Gastrocnemius medialis (tissue), 4 donors: ENCODE data around the gene DOCK7. TPM values are rescaled to one million over a fixed set of nuclear protein-coding genes. Genes with fewer than 3 reads are reported as not detected.

ENCODE experiments used
- ATAC-seq, 2 donors: fragments of 150-250 bp; one replicate each; pipeline ENCODE4 v1.9.1; 2016
- DNase-seq, 2 donors: peaks; one replicate each; pipeline ENCODE4 v3.0.0-alpha.2; 2019
- H3K27ac ChIP-seq, 4 donors: fragments of 200-600 bp; sonication (generic); 1 replicate in 1 of 4; 2 replicates in 3 of 4; pipeline ENCODE4 v1.5.1; 2016 to 2018; ENCODE audit warnings: mild to moderate bottlenecking in 2 of 4, moderate library complexity in 1 of 4
- H3K27me3 ChIP-seq, 3 donors: fragments of 200-600 bp; sonication (generic) in 2 of 3; 1 replicate in 1 of 3; 2 replicates in 2 of 3; pipeline versions ENCODE4 v1.5.1 to v1.6.0; 2016 to 2019; ENCODE audit warnings: mild to moderate bottlenecking in 1 of 3, moderate library complexity in 1 of 3
- H3K36me3 ChIP-seq, 2 donors: fragments of 200-600 bp; sonication (generic) in 1 of 2; one replicate each; pipeline ENCODE4 v1.5.1; 2017 to 2018
- H3K4me1 ChIP-seq, 2 donors: fragments of 200-600 bp; sonication (generic) in 1 of 2; one replicate each; pipeline ENCODE4 v1.5.1; 2016 to 2017; ENCODE audit warnings: mild to moderate bottlenecking in 2 of 2
- H3K4me3 ChIP-seq, 4 donors: fragments of 200-600 bp; sonication (generic) in 3 of 4; 1 replicate in 1 of 4; 2 replicates in 3 of 4; pipeline ENCODE4 v1.5.1; 2016 to 2019; ENCODE audit warnings: mild to moderate bottlenecking in 2 of 4
- H3K9me3 ChIP-seq, 3 donors: fragments of 200-600 bp; sonication (generic) in 2 of 3; 1 replicate in 1 of 3; 2 replicates in 2 of 3; pipeline ENCODE4 v1.5.1; 2016 to 2019
- POLR2A ChIP-seq, 2 donors: fragments of 450-650 bp; IDR thresholded peaks; one replicate each; pipeline ENCODE4 v1.6.1; 2017; ENCODE audit warnings: antibody characterized with exemption in 2 of 2, mild to moderate bottlenecking in 2 of 2, moderate library complexity in 2 of 2
- in situ Hi-C, 4 donors: fragments of 200-750 bp; cut with MboI; loops; one replicate each; pipeline versions ENCODE4 v1.15.0 to v1.8.0; 2017; ENCODE audit warnings: low sequenced_read_pairs in 4 of 4
- intact Hi-C: fragments of 100-400 bp; cut with DNase I; formaldehyde crosslinking; loops from one replicate; pipeline ENCODE4 v1.15.1; 2023; ENCODE audit warnings: low total_unique reads
- total RNA-seq, 4 donors: library from RNA; depleted of rRNA; stranded (reverse); fragments of >200 nt; gene quantifications; one replicate each; pipeline versions ENCODE4 v1.1.0 to v1.2.3, GENCODE V29; 2016
- TF ChIP-seq, protein P1 (sequence below), 5 experiments: fragments of 450-650 bp in 3 of 5; fragments of 200-600 bp in 2 of 5; sonication (generic) in 2 of 5; IDR thresholded peaks in 4 of 5; conservative IDR thresholded peaks in 1 of 5; 1 replicate in 4 of 5; 2 replicates in 1 of 5; pipeline ENCODE4 v1.5.1; 2016 to 2019; ENCODE audit warnings: antibody characterized with exemption in 5 of 5, mild to moderate bottlenecking in 3 of 5, moderate library complexity in 3 of 5

Gene DOCK7
- total RNA-seq, 4 donors from 2014 or later = 7.9 to 14.7 (median 10.9) TPM

DNA sequence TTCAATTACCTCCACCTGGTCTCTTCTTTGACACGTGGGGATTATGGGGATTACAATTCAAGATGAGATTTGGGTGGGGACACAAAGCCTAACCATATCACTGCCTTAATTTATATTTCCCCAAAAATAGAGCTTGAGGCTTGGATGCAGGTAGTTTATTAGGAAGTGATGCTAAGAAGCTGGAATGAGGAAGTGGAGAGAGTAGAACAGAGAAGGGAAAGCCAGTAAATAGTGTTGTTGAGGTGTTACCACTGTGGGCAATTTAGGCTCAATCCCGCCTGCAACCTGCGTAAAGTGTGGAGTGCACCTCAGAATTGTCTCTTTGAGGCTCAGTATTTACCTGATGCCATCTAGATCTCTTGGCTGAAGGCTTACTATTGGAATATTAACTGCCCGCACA lies 4.9 kb upstream of the DOCK7 start:
- H3K4me3 ChIP-seq = no peak overlapping the region
- no peaks in the 10 kb centered on the region for H3K36me3 ChIP-seq
- H3K27ac ChIP-seq = no peak overlapping the region
- H3K27me3 ChIP-seq = no peaks in the 10 kb centered on the region
- ATAC-seq (no peak), DNase-seq (no peak)
- TF ChIP-seq POLR2A (IDR thresholded peaks at IDR 0.05) = no peak
- TF ChIP-seq, protein P1, sequence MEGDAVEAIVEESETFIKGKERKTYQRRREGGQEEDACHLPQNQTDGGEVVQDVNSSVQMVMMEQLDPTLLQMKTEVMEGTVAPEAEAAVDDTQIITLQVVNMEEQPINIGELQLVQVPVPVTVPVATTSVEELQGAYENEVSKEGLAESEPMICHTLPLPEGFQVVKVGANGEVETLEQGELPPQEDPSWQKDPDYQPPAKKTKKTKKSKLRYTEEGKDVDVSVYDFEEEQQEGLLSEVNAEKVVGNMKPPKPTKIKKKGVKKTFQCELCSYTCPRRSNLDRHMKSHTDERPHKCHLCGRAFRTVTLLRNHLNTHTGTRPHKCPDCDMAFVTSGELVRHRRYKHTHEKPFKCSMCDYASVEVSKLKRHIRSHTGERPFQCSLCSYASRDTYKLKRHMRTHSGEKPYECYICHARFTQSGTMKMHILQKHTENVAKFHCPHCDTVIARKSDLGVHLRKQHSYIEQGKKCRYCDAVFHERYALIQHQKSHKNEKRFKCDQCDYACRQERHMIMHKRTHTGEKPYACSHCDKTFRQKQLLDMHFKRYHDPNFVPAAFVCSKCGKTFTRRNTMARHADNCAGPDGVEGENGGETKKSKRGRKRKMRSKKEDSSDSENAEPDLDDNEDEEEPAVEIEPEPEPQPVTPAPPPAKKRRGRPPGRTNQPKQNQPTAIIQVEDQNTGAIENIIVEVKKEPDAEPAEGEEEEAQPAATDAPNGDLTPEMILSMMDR (IDR thresholded peaks at IDR 0.05 in 4 of 5, conservative IDR thresholded peaks at IDR 0.05 in 1 of 5) = no peak
- in situ Hi-C loops (no loop called here), intact Hi-C loops (no loop called here)
- H3K9me3 ChIP-seq = no peaks in the 10 kb centered on the region
- H3K4me1 ChIP-seq = peaks cover 0 to 2% of the 10 kb centered on the region in 2 donors

DNA sequence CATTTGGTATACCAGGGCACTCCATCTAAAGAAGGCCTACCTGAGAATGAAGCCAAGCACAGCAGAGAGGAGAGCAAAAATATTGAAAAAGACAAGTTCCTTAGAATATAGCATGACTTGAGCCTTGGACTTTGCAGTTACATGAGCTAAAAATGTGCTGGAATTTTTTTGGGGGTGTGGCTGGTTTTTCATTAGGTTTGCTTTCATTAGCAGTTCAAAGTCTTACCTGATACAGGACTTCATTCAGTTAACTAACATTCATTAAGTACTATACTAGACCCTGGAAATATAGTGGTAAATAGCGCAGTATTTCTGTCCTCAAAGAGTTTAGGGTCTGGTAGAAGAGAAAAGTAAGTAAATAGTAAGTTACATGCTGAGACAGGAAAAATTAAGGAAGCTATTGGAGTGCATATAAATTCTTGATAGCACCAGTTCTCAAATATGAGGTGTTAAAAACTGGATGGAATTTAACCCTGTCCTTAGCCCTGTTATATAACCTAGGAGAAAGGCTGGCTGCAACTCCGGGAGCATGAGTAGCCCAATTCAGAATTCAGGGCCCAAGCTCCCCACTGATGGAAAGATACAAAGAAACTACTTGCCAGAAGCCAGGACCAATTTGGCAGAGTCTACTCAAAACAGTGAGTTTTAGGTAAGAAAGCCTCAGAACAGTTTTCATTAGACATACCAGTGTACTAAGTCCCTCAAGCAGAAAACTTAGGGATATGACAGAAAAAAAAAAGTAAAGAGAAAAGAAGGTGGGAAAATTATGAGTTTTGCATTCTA lies 3.1 kb upstream of the DOCK7 start:
- H3K27ac ChIP-seq = no peak overlapping the region
- H3K36me3 ChIP-seq = no peaks in the 10 kb centered on the region
- H3K9me3 ChIP-seq = no peaks in the 10 kb centered on the region
- intact Hi-C loops = no loop called here
- no peaks in the 10 kb centered on the region for H3K27me3 ChIP-seq
- no peak overlapping the region for H3K4me3 ChIP-seq
- in situ Hi-C loops = no loop called here
- peaks cover 0 to 2% of the 10 kb centered on the region in 2 donors for H3K4me1 ChIP-seq
- DNase-seq = no peak
- TF ChIP-seq, protein P1 (IDR thresholded peaks at IDR 0.05 in 4 of 5, conservative IDR thresholded peaks at IDR 0.05 in 1 of 5) = no peak
- no peak for TF ChIP-seq POLR2A (IDR thresholded peaks at IDR 0.05)
- no peak for ATAC-seq

DNA sequence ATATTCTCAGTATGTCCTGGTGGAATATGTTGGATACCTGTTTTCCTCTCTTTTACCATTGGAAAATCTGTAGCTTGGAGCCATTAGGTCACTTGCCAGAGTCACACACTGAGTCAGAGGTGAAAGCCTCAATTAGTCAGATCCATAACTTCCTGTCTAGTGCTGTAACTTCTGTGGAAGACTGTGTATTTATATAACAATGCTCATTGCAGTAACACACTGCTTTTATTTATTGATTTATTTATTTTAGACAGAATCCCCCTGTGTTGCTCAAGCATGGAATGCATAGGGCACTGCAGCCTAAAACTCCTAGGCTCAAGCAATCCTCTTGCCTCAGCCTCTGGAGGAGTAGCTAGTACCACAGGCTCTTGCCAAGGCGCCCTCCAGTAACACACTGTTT lies 1.3 kb upstream of the DOCK7 start:
- DNase-seq = no peak

DNA sequence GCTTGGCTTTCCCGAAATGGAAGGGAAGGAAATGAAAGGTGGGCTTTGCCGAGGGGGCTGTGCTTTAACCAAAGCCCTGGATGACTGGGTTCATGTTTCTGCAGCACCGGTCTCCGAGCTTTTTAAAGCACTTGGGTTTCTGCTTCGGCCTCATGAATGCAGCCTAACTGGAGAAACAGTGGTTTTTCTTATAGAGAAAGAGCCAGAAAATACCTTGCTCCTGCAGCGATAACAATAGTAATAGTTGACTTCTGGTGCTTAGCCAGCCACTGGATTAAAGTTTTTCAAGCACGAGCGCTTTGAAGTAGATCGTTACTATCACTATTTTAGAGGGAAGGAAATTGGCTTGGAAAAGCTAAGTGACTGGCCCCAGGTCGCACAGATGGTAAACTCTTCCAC lies 500 bp upstream of the DOCK7 start:
- no peaks in the 10 kb centered on the region for H3K36me3 ChIP-seq
- in situ Hi-C loops = no loop called here
- peak overlapping the region; percentile 66 to 87 (median 80) for H3K4me3 ChIP-seq
- H3K9me3 ChIP-seq = no peaks in the 10 kb centered on the region
- TF ChIP-seq, protein P1 (IDR thresholded peaks at IDR 0.05 in 4 of 5, conservative IDR thresholded peaks at IDR 0.05 in 1 of 5) = no peak
- TF ChIP-seq POLR2A (IDR thresholded peaks at IDR 0.05) = no peak
- peaks cover 2 to 10% of the 10 kb centered on the region in 2 donors for H3K4me1 ChIP-seq
- DNase-seq (no peak), ATAC-seq (no peak)
- no peaks in the 10 kb centered on the region for H3K27me3 ChIP-seq
- peak overlapping the region; percentile 58 to 81 (median 68) for H3K27ac ChIP-seq
- intact Hi-C loops = loop anchor here (2.0 to 5.0 kb wide), 2 partner anchors 96 to 251 kb away; partner anchors contain the start of genes ATG4C and USP1

More for the DNA sequence above, 1.3 kb upstream of the DOCK7 start:
- Histone ChIP-seq H3K9me3 (no peaks in the 10 kb centered on the region), H3K4me3 (no peak overlapping the region), H3K4me1 (peaks cover 2 to 6% of the 10 kb centered on the region in 2 donors), H3K27me3 (no peaks in the 10 kb centered on the region), H3K27ac (no peak overlapping the region), H3K36me3 (no peaks in the 10 kb centered on the region)
- in situ Hi-C loops = no loop called here
- no peak for TF ChIP-seq POLR2A (IDR thresholded peaks at IDR 0.05)
- TF ChIP-seq, protein P1 (IDR thresholded peaks at IDR 0.05 in 4 of 5, conservative IDR thresholded peaks at IDR 0.05 in 1 of 5) = no peak
- ATAC-seq = no peak
- intact Hi-C loops = loop anchor here (2.0 to 5.0 kb wide), 2 partner anchors 95 to 252 kb away; partner anchors contain the start of genes ATG4C and USP1
